GM21447 (cell line): ENCODE data around the gene HEXIM1.
"Not testable (repeated sequence)": the region's sequence is repeated elsewhere in the genome, so short reads cannot be mapped to it uniquely, and the experiment has no call there.

Source experiments
- ATAC-seq: cut with Tn5 transposase; IDR thresholded peaks from one replicate; pipeline ENCODE4 v1.9.1; 2021; ENCODE audit not compliant: unreplicated experiment

The HEXIM1 gene

GRCh38 chr17:45113424-45113754 is 34.9 kb upstream of the HEXIM1 start:
- ATAC-seq = no peak

- ATAC-seq = no peak
Observed at GRCh38 chr17:45114117-45114932, 34.0 kb upstream of the HEXIM1 start.

- no peak for ATAC-seq
Observed at GRCh38 chr17:45115015-45115625, 33.2 kb upstream of the HEXIM1 start.

DNA sequence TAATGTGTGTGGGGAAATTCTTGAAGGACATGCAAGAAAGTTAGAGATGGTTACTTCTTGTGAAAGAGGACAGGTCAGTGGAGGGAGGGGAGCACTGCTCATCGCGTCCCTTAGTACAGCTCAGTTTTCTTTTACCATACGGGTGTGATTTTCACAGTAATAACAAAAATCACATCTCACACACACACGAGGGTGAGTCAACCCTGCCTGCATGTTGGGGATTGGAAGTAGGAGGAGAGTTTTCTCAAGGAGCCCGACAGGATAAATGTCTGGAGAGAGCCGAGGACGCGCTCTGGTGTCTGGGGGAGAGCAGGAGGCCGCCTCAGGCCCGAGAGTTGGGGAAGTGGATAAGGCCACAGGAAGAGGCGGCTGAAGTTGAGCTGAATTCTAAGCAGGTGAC is 32.4 kb upstream of the HEXIM1 start:
- ATAC-seq = no peak

DNA sequence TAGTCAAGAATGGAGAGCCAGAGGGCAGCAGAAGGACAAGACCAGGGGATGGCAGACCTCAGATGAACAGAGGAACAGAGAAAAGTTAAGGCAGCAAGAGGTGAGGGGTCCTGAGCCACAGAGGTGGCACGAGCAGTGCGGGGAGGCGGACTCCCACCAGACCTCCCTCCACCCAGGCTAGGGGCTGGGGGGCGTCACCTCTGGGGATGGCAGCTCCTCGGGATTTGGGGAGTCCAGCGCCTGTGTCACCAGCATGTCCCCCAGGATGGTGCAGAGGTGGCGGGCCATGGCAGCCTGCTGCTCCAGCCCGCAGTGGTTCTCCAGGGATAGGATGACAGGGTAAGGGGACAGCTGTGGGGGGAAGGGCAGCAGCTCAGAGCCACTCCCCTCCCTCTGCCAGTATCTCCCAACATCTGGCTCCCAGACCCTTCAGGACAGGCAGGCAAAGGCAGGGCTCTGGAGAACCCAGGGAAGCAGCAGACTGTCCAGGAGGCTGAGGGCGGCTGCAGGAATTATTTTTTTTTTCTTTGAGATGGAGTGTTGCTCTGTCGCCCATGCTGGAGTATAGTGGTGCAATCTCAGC is 31.8 kb upstream of the HEXIM1 start:
- no peak for ATAC-seq

GRCh38 chr17:45117334-45117733 is 30.9 kb upstream of the HEXIM1 start:
- no peak for ATAC-seq

- ATAC-seq = no peak
Observed at GRCh38 chr17:45117848-45118646, 30.2 kb upstream of the HEXIM1 start.

GRCh38 chr17:45118691-45119090 is 29.6 kb upstream of the HEXIM1 start:
- no peak for ATAC-seq

DNA sequence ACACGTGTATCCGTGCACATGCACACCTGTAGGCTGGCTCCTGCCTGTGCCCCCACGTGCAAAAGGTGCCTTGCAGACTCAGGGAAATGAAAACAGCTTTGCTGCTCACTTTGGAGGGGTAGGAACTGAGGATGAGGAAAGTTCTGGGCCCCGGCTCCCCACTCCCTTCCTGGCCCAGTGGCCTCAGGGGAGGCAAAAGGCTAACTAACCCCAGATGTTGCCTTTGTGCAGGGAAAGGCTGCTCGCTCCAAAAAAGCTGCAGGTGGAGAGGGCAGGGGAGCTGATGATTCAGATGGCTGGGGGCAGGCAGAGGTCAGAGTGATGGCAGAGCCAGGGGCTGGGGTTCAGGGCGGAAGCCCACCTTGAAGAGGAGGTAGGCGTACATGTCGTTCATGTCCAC is 28.3 kb upstream of the HEXIM1 start:
- no peak for ATAC-seq

DNA sequence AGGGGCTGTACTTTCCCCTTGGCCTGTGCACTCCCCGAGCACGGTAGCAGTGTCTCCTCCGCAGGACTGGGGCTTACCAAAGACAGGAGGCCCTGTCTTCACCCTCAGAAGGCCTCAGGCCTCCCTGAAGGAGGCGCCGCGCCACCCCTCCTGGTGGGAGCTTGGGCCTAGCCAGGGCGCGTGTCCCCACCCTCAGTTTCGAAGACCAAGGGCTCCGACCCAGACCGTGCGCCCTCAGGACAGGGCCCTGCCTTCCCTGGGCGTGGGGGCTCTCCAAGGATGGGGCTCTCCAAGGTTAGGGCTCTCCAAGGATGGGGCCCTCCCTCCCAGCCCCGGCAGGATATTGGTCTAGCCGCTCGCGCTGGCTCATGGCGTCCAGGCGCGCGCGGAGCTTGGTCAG is 27.7 kb upstream of the HEXIM1 start:
- no peak for ATAC-seq

DNA sequence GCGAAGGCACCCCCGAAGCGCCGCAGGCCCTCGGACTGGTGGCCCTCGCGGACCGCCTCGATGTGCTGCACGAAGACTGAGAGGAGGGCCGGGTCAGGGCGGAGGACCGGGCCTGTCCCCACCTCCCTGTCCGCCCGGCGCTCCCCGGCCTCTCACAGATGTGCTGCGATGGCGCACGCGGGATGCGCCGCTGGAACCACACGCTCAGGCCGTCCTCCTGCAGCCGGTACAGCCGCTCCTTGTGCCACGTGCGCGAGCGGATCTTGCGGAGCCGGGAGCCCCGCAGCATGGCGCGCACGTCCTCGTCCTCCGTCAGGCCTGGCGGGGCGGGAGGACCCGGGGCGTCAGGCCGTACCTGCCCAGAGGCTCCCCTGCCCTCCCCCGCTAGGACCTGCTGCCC is 27.2 kb upstream of the HEXIM1 start:
- ATAC-seq = no peak

DNA sequence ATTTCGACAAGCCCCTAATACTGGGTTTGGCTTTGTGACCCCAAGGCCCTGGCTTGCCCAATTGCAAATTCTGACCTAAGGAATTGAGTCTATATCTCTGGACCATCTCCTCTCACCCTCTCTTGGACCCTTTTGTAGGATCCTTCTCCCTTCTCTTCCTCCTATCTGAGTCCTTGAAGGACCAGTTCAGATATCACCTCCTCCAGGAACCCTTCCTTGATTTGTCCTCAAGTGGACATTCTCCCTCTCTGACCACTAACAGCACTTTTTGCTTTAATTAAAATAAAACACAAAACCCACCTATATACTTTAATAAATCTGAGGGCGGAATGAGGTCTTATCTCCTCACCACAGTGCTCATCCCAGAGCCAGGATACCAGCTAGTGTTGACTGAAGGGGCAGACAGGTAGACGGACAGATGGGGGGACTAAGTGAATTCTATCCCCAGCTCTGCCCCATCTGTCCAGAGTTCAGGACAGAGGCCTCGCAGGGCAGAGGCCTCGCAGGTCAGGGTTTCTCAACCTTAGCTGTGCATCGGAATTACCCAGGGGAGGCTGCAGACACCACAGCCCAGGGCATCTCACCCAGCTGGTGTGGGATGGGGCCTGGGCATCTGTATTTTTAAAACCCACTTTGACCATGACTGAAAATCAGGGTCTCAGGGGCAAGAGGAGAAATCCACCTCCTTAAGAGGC is 25.1 kb upstream of the HEXIM1 start:
- no peak for ATAC-seq

GRCh38 chr17:45123930-45124796 is 24.1 kb upstream of the HEXIM1 start:
- no peak for ATAC-seq

DNA sequence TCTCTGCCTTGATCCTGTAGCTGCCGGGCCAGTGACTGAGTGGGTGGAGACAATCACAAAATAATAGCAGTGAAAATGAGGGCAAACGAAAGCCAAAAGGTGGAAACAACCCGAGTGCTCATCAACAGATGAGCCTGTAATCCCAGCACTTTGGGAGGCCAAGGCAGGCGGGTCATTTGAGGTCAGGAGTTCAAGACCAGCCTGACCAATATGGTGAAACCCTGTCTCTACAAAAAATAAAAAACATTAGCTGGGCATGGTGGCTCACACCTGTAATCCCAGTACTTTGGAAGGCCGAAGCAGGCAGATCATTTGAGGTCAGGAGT is 23.5 kb upstream of the HEXIM1 start:
- not testable (repeated sequence) for ATAC-seq

GRCh38 chr17:45125509-45125908 is 22.8 kb upstream of the HEXIM1 start:
- no peak for ATAC-seq

- no peak for ATAC-seq
Observed at GRCh38 chr17:45127207-45127547, 21.1 kb upstream of the HEXIM1 start.

GRCh38 chr17:45127548-45128300 is 20.6 kb upstream of the HEXIM1 start:
- no peak for ATAC-seq

DNA sequence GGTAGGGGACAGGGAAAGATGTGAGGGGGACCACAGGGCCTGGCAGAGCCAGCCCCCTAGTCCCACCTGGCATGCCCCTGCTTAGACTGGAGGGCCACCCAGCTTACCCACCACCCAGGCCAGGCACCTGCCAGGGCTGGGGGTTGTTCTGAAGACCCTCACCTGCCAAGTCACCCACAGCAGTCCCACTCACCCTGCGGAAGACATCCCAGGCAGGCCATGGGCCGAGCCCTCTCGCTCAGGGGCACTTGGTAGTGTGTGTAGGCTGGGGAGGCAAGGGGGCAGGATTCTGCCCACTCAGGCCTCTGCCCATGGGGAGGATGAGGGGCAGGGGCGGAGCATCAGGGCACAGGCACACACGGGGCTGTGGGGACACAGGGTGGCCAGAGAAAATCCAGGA is 19.9 kb upstream of the HEXIM1 start:
- no peak for ATAC-seq

DNA sequence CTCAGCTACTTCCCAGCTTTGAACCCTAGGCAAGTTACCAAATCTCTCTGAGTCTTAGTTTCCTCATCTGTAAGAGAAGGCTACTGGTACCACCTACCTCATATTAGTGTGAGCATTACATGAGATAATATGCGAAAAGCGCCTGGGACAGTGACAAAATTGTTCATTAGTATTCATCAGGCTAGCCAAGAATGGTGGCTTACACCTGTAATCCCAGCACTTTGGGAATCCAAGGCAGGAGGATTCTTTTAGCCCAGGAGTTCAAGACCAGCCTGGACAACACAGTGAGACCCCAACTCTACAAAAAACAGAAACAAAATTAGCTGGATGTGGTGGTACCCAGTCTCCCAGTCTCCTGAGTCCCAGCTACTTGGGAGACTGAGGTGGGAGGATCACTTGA is 19.3 kb upstream of the HEXIM1 start:
- ATAC-seq = no peak
